Osteocyte (in vitro differentiated cells): ENCODE measurements around the gene PPP1R9A. TPM values are rescaled to one million over a fixed set of nuclear protein-coding genes. Genes with fewer than 3 reads are reported as not detected.

Experiments
- DNase-seq: peaks from one replicate; pipeline ENCODE4 v3.0.0; 2021; ENCODE audit warnings: mixed read lengths; ENCODE audit not compliant: unreplicated experiment; ENCODE audit errors: extremely low spot score
- H3K27ac Mint-ChIP-seq: one replicate; pipeline ENCODE4 v1.8.0; 2021; ENCODE audit warnings: mild to moderate bottlenecking, mixed read lengths; ENCODE audit not compliant: unreplicated experiment
- H3K27me3 Mint-ChIP-seq: one replicate; pipeline ENCODE4 v1.8.0; 2021; ENCODE audit warnings: mixed read lengths; ENCODE audit not compliant: unreplicated experiment
- H3K36me3 Mint-ChIP-seq: one replicate; pipeline ENCODE4 v1.8.0; 2021; ENCODE audit warnings: mixed read lengths; ENCODE audit not compliant: unreplicated experiment
- H3K4me1 Mint-ChIP-seq: one replicate; pipeline ENCODE4 v1.8.0; 2021; ENCODE audit warnings: mixed read lengths; ENCODE audit not compliant: unreplicated experiment
- H3K4me3 Mint-ChIP-seq: one replicate; pipeline ENCODE4 v1.8.0; 2021; ENCODE audit warnings: mild to moderate bottlenecking, moderate library complexity, mixed read lengths; ENCODE audit not compliant: unreplicated experiment
- H3K9me3 Mint-ChIP-seq: one replicate; pipeline ENCODE4 v1.8.0; 2021; ENCODE audit warnings: mixed read lengths; ENCODE audit not compliant: unreplicated experiment
- total RNA-seq: library from RNA; stranded (reverse); gene quantifications from 2 replicates; pipeline ENCODE4 v1.2.1, GENCODE V29; 2021
- TF ChIP-seq, protein P1 (sequence below): fragments of 200-600 bp; sonication (generic); IDR thresholded peaks from 2 replicates; pipeline ENCODE4 v1.5.0; 2021; ENCODE audit warnings: antibody characterized with exemption, mild to moderate bottlenecking, moderate library complexity

Gene PPP1R9A
- total RNA-seq, 1 donor from 2014 or later: 3.4 TPM

DNA sequence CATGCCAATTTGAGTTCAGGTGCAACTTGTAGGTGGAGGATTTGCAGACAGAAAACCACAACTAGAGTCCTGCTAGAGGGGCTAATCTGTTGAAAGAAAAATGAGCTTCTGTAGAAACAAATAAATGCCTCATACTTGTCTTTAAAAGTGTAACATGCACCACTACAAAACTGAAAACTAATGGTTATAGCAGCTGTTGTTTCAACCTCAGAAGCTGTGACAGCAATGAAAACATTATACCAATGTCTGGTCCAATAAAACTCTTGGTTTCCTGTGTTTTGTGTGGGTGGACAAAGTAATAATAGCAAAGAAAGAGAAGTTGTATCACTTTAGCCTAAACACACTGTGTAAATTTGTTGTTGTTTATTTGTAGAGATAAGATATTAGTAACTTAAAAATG lies 3.4 kb upstream of the PPP1R9A start:
- Mint-ChIP-seq H3K4me3 (no peak overlapping the region), H3K27ac (no peak overlapping the region), H3K36me3 (no peaks in the 10 kb centered on the region), H3K9me3 (no peaks in the 10 kb centered on the region), H3K27me3 (no peaks in the 10 kb centered on the region), H3K4me1 (peaks cover 9% of the 10 kb centered on the region)
- DNase-seq: no peak
- TF ChIP-seq, protein P1, sequence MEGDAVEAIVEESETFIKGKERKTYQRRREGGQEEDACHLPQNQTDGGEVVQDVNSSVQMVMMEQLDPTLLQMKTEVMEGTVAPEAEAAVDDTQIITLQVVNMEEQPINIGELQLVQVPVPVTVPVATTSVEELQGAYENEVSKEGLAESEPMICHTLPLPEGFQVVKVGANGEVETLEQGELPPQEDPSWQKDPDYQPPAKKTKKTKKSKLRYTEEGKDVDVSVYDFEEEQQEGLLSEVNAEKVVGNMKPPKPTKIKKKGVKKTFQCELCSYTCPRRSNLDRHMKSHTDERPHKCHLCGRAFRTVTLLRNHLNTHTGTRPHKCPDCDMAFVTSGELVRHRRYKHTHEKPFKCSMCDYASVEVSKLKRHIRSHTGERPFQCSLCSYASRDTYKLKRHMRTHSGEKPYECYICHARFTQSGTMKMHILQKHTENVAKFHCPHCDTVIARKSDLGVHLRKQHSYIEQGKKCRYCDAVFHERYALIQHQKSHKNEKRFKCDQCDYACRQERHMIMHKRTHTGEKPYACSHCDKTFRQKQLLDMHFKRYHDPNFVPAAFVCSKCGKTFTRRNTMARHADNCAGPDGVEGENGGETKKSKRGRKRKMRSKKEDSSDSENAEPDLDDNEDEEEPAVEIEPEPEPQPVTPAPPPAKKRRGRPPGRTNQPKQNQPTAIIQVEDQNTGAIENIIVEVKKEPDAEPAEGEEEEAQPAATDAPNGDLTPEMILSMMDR: no peak

- TF ChIP-seq, protein P1: no peak
- no peaks in the 10 kb centered on the region for H3K9me3 Mint-ChIP-seq
- DNase-seq: no peak
- H3K4me3 Mint-ChIP-seq: no peak overlapping the region
- H3K27ac Mint-ChIP-seq: no peak overlapping the region
- peaks cover 4% of the 10 kb centered on the region for H3K27me3 Mint-ChIP-seq
- no peaks in the 10 kb centered on the region for H3K36me3 Mint-ChIP-seq
- peaks cover 9% of the 10 kb centered on the region for H3K4me1 Mint-ChIP-seq
Measured at GRCh38 chr7:94904982-94905381, 2.4 kb upstream of the PPP1R9A start.

DNA sequence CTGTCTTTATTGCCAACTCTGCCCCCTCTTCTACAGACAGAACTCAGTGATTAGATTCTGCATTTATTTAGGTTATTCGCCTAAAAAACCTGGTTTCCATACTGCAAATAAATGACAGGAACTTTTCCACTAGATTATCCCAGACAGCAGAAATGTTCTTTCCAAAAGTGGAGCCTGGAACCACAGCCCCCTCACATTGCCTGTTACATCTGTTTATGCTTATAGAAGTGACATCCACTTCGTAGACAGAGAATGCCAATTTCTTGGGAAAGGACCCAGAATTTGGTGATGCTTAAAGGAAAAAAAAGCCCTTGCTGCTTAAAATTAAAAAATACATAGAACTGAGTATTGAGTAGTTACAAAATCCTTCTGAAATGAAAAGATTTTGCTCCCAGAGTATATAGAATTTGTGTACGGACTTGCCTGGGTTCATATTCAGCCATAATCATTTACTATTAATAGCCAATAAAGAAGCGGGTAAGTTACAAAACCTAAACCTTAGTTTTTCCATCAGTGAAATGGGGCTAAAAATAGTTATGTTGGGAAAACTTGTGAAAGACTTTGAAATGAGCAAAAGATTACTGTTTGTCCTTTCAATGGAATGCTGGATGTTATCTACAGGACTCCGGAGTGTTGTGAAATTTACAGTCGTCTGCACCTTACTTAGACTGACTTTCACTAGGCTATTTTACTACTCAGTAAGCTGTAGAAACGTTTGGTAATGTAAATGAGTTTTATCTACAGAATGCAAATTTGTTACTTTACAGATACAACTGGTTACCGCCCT lies 1.1 kb upstream of the PPP1R9A start:
- TF ChIP-seq, protein P1: no peak
- DNase-seq: no peak
- Mint-ChIP-seq H3K36me3 (no peaks in the 10 kb centered on the region), H3K4me1 (peaks cover 9% of the 10 kb centered on the region), H3K27ac (no peak overlapping the region), H3K4me3 (no peak overlapping the region), H3K9me3 (no peaks in the 10 kb centered on the region), H3K27me3 (peaks cover 6% of the 10 kb centered on the region)

- no peaks in the 10 kb centered on the region for H3K9me3 Mint-ChIP-seq
- peaks cover 6% of the 10 kb centered on the region for H3K27me3 Mint-ChIP-seq
- peak overlapping the region; percentile 81 for H3K4me3 Mint-ChIP-seq
- H3K4me1 Mint-ChIP-seq: peaks cover 17% of the 10 kb centered on the region
- no peaks in the 10 kb centered on the region for H3K36me3 Mint-ChIP-seq
- TF ChIP-seq, protein P1: no peak
- DNase-seq: no peak
- H3K27ac Mint-ChIP-seq: peak overlapping the region; percentile 68
Measured at GRCh38 chr7:94907811-94908322, 473 bp downstream of the PPP1R9A start.

DNA sequence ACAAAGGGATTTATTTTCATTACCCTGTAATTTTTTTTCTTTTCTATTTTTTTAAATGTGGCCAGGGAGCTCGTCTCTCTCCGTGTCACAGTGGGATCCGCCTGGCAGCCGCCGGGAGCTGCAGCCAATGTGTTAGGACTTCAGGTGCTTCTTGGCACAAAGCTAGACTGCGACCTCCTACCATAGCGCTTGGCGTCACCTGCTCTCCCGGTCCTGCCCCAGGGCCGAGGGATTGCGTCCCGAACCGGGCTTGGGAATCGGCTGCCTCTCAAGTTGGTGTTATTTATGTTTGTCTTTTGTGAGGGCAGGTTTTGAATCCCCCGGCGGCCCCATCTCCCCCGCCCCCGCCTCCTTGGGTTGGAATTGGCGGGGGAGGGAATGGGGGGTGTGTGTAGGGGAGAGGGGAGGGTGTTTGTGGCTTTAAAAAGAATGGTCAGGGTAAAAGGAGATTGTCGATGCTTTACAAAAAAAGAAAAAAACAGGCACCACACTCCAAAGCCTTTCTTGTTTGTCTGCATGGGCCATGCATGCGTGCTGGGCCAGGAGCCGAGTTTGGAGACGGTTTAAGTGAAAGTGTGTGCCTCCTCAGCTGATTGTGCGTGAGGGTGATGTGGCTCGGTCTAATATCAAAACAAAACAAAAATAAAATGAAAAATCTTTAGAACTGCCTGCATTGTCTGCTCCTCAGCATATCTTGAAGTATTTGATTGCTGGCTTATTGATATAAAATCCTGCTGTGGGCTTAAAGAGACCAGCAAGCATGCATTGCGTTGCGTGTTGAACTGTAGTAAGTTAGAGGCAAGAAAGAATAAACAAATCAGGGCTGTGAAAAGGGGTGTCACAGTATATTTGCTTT lies 1.2 kb downstream of the PPP1R9A start:
- Mint-ChIP-seq H3K27me3 (peaks cover 6% of the 10 kb centered on the region), H3K4me3 (peak overlapping the region; percentile 81), H3K9me3 (no peaks in the 10 kb centered on the region), H3K4me1 (peaks cover 17% of the 10 kb centered on the region), H3K36me3 (no peaks in the 10 kb centered on the region), H3K27ac (peak overlapping the region; percentile 68)
- TF ChIP-seq, protein P1: no peak
- DNase-seq: no peak
